GM19351 (cell line): Measurements from ENCODE around the gene MIEF1.

ENCODE experiments used
- ATAC-seq: cut with Tn5 transposase; IDR thresholded peaks from one replicate; pipeline ENCODE4 v1.9.1; 2021; ENCODE audit warnings: mild to moderate bottlenecking, moderate library complexity; ENCODE audit not compliant: unreplicated experiment

The MIEF1 gene

GRCh38 chr22:39470451-39471291 is 31.4 kb upstream of the MIEF1 start:
- no peak for ATAC-seq

DNA sequence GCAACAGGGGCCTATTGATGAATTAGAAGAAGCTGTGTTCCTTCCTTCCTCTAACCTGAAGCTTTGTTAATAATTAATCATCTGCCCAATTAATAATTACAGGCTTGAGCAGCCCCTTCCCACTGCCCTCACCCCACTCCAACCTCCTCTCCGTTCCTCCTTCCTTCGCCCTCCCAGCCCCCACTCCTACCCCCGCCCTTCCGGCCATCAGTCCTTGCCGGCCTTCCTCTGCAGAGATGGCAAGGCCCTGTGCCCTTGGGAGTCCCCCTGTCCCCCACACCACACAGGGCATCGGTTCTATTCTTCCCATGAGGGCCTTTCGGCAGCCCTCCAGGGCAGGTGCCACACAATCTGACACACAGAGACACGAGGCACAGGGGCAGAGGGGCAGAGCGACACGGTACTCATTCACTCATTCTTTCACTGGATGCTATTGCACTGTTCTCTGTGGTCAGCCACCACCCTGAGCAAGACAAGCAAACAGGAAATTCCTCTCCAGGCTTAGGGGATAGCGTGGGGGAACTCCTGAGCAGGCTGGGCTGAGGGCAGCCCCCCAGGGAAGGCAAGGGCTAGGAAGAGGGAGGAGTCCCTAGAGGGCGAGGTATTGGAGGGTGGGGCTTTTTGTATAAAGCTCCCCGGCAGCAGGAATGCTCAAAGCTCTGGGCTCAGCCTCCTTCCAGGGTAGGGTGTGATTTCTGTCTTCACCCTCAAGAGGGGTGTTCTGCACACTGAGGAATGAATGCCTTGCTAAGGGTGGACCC is 30.5 kb upstream of the MIEF1 start:
- no peak for ATAC-seq

DNA sequence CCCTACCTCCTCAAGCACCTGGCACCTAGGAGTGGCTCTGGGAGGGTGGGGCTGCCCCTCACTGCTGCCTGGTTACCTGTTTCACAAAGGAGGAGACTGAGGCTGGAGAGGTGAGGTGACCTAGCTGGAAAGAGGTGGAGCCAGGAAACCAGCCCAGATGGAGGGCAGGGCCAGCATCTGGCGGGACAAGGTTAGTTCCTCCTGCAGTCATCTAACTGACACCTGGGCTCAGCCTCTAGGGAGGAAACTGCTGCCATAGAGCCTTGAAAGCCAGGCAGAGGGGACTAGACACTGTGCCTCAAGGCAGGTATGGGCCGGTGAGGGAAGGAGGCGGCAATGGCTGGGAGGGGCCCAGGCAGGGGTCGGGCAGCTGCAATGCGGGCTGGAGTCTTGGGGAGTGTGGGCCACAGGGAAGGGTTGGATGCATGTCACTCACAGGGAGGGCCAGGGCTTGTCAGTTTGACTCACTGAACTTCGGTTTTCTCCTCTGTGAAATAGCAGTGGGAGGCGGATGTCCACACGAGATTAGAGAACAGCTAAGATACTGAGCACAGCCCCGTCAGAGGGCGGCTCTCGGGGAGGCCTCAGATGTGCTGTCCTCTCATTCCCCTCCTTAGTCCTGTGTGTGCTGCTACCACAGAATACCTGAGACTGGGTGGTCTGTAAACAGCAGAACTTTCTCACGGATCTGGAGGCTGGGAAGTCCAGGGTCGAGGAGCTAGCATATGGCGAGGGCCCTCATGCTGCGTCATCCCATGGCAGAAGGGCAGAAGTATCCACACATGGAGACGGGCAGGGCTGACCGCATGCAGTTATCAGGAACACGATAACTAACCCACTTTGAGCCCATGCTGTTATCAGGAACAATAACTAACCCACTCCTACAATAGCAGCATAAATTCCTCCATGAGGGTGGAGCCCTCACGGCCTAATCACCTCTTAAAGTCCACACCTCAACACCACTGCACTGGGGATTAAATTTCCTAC is 29.2 kb upstream of the MIEF1 start:
- no peak for ATAC-seq

DNA sequence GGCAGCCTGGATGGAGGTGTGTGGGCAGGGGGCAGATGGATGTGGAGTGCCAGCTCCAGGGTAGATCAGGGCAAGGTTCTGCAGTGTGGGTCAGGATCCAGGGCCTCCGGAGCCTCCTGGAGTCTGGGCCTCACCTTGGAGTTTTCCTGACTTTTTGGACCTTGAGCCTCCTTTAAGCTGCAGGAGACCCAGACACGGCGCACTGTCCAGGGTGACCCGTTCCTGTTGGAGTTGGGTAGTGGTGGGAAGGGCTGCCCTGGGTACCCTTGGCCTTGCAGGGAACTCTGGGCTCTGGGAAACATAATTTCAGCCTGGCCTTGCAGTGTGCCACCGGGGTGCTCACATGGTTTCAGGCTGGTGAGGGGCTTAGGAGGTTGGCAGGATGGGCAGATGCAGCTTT is 28.2 kb upstream of the MIEF1 start:
- ATAC-seq: no peak

DNA sequence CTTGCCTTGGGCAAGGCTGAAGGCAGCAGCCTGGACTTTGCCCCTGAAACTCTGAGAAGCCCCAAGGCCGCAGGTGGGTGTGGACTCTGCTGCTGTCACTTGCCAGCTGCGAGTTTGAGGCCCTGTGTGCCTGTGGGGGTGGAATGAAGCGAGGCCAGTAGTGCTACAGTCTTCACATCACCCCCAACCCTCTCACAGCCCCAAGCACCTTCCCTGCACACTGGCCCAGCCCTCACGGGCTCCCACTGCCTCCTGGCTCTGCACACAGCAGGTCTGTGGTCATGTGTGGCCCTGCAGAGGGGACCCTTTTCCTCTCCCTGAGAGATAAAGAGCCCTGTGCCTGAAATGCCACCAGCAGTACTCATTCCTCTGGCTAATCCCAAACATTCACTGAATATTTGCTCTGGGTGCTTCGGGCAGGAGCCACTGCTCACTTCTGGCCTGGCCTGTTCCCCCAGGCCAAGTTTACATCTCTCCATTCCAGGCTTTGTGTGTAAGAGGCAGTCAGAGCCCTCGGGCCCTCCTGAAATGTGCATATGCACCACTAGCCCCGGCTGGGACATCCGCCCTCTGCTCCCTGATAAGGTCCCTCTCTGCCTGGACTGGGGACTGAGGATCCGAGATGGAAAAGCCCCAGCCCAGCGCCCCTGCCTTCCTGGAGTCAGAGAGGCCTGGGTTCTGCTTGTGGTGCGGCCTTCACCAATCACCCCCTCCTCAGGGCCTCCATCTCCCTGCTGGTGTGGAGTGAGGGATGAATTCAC is 27.6 kb upstream of the MIEF1 start:
- ATAC-seq: no peak

- no peak for ATAC-seq
Observed at GRCh38 chr22:39475337-39475736, 26.8 kb upstream of the MIEF1 start.

DNA sequence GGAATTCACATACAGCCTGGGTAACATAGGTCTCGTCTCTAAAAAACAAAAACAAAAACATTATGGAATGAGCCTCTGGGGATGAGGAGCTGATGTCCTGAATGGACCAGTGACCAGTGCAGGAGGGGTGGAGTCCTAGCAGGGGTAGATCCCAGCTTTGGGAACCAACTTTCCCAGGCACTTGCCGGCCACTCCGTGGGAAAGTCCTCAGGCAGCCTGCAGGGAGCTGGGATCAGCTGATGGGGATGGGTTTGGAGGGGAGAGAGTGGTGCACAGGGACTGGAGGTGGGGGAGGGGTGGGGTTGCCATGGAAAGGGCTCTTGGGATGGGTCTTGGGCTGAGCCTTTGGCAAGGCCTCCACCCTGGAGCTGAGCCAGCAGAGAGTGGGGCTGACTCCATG is 26.2 kb upstream of the MIEF1 start:
- no peak for ATAC-seq

DNA sequence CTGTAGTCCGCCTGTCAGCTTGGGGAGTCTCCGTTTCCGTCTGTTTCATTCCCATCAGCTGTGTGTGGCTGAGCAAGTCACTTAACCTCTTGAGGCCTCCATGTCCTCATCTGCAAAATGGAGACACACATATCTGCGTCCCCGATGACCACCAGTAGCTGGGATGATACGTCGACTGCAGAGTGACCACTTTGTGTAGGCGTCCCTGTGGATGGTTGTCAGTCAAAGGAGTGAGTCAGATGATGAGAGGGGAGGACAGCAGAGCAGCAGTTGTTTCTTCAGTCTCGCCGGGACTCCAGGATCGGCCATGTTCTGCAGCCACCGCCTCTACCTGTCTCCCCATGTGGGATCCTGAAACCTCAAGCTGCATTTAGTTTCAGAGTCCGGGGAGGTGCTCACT is 25.4 kb upstream of the MIEF1 start:
- no peak for ATAC-seq

DNA sequence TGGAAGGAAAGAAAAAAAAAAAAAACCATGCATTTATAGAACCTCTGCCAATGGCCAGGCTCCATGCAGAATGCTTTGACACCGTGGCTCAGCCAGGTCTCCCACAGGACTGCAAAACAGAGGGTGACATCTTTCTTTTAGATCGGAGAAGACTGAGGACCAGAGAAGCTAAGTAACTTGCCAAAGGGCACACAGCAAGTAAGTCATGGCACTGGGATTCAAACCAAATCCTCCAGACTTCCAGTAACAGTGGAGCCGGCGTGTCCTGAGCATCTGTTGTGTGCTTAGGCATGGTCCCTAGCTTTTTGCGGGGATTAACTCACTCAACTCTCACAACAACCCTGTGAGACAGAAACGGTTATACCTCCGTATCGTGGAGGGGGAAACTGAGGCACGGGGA is 24.5 kb upstream of the MIEF1 start:
- no peak for ATAC-seq

DNA sequence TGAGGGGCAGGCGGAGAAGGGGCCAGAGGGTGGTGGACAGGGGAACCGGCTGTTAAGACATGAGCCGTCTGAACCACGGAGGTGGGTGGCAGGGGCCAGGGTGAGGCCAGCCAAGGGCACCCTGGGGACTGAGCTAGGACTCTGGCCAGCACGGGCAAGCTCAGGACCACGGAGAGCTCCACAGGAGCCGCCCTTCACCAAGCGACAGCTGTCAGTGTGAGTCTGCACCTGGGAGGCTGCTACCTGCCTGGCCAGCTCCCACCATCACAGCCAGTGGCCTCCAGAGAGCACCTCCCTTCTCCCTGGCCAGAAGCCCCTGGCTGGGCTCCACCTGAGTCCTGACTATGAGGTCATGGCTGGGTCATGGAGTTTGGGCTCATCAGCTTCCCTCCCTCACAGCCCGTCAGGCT is 23.6 kb upstream of the MIEF1 start:
- ATAC-seq: no peak

DNA sequence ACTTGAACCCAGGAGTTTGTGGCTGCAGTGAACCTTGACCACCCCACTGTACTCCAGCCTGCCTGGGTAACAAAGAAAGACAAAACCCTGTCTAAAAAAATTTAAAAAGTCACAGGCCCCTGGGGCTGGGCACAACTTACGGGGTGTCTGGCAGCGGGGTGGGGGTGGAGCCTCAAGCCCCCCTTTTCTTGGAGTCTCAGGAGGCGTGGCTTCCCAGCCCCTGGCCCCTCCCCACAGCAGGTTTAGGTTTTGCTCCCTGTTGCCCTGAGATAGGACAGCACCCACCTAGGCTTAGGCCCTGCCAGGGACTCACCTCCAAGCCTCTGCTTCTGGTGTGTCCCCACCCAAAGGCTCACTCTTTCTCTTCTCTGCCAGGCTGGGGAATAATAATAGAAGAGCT is 22.8 kb upstream of the MIEF1 start:
- ATAC-seq: no peak

DNA sequence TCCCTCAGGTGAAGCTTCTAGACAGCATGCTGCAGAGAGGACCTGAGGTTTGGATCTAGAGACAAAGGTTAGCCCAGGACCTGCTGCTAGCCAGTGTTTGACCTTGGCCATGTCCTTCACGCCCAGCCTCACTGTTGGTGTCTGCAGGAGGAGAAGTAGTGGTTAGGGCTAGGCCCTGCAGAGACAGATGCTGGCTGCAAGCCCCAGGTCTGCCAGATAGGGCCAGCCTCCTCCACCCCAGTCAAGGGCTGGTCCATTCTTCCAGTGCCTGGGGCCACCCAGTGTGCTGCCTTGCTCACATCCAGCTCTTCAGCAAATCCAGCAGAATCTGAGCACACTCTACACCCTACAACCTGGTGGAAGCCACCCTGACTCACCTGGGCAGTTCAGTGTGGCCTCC is 21.5 kb upstream of the MIEF1 start:
- no peak for ATAC-seq

DNA sequence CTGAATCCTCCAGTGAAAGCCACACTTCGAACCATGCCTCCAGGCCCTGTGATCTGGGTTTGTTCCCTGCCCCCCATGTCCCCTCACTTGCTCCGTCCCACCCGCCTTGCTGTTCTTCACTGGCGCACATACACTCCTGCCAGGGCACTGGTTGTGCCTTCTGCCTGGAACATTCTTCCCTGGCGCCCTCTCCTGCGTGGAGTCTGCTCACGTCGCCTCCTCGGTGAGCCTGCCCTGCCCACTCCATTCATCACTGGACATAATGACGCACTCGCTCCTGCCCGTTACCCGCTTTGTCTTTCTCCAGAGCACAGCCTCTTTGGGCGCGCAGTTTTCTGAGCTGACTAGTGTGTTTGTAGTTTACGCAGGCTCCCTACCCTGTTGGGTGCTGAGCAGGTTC is 21.0 kb upstream of the MIEF1 start:
- ATAC-seq: no peak

DNA sequence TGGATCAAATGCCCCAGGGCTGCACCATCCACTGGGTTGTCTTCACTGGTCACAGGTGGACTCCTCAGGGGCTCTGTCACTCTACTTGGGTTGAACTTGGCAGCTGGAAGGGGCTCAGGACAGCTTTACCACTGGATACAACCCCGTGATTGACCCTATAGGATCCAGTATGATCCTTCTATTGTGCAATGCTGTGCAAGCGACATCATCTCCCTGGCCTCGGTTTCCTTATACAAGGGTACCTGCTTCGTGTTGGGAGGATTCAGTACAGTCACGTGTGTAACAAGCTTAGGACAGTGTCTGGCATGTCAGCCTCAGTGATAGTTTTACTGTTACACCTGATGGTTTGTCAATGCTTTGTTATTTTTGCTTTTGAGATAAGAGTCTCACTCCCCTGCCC is 20.5 kb upstream of the MIEF1 start:
- no peak for ATAC-seq

GRCh38 chr22:39482768-39483167 is 19.3 kb upstream of the MIEF1 start:
- ATAC-seq: no peak

GRCh38 chr22:39486951-39487825 is 14.9 kb upstream of the MIEF1 start:
- ATAC-seq: no peak

DNA sequence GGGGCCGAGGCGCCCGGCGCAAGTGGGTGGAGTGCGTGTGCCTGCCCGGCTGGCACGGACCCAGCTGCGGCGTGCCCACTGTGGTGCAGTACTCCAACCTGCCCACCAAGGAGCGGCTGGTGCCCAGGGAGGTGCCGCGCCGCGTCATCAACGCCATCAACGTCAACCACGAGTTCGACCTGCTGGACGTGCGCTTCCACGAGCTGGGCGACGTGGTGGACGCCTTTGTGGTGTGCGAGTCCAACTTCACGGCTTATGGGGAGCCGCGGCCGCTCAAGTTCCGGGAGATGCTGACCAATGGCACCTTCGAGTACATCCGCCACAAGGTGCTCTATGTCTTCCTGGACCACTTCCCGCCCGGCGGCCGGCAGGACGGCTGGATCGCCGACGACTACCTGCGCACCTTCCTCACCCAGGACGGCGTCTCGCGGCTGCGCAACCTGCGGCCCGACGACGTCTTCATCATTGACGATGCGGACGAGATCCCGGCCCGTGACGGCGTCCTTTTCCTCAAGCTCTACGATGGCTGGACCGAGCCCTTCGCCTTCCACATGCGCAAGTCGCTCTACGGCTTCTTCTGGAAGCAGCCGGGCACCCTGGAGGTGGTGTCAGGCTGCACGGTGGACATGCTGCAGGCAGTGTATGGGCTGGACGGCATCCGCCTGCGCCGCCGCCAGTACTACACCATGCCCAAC is 14.1 kb upstream of the MIEF1 start:
- no peak for ATAC-seq

DNA sequence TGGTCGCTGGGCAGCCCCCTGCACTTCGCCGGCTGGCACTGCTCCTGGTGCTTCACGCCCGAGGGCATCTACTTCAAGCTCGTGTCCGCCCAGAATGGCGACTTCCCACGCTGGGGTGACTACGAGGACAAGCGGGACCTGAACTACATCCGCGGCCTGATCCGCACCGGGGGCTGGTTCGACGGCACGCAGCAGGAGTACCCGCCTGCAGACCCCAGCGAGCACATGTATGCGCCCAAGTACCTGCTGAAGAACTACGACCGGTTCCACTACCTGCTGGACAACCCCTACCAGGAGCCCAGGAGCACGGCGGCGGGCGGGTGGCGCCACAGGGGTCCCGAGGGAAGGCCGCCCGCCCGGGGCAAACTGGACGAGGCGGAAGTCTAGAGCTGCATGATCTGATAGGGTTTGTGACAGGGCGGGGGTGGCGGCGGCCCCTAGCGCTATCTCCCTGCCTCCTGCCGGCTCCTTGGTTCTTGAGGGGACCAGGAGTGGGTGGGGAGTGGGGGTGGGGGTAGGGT is 13.5 kb upstream of the MIEF1 start:
- no peak for ATAC-seq
